HFF-Myc (cell line): ENCODE results near the gene MAPK7.

Source experiments
- DNase-seq: peaks from one replicate; pipeline ENCODE4 v3.0.0-alpha.2; 2011; ENCODE audit warnings: low read depth; ENCODE audit errors: extremely low read depth
- H3K4me3 ChIP-seq: replicated peaks from 2 replicates; pipeline ENCODE4 v1.5.1; 2011; ENCODE audit warnings: low read depth, mild to moderate bottlenecking, control low read depth, low read length
- CTCF ChIP-seq: IDR thresholded peaks from 2 replicates; pipeline ENCODE4 v1.5.1; 2012; ENCODE audit warnings: mild to moderate bottlenecking, low read depth, low read length, control low read depth; ENCODE audit errors: missing control alignments

The MAPK7 gene

GRCh38 chr17:19384723-19385391 lies 6.6 kb downstream of the MAPK7 start:
- no peak for TF ChIP-seq CTCF
- DNase-seq, result peak; percentile 94
- no peak overlapping the region for H3K4me3 ChIP-seq

GRCh38 chr17:19385521-19385983 lies 7.3 kb downstream of the MAPK7 start:
- no peak for DNase-seq
- no peak overlapping the region for H3K4me3 ChIP-seq
- no peak for TF ChIP-seq CTCF

- H3K4me3 ChIP-seq, result peak overlapping the region; percentile 39
- TF ChIP-seq CTCF, result no peak
Observed at GRCh38 chr17:19386051-19386929, 8.0 kb downstream of the MAPK7 start.

GRCh38 chr17:19386974-19387920 lies 8.9 kb downstream of the MAPK7 start, which contains the start of gene MFAP4:
Gene MFAP4 (minus strand): TSS chr17:19387190. CDS start chr17:19387155, 35 bp downstream.
- TF ChIP-seq CTCF, result no peak
- H3K4me3 ChIP-seq, result peak within 1 kb of the TSS; percentile 39

More at GRCh38 chr17:19386051-19386929, 8.0 kb downstream of the MAPK7 start:
- DNase-seq, result no peak

GRCh38 chr17:19387921-19388521 lies 9.7 kb downstream of the MAPK7 start:
- peak; percentile 71 for DNase-seq
- no peak for TF ChIP-seq CTCF
- no peak overlapping the region for H3K4me3 ChIP-seq

More at GRCh38 chr17:19386974-19387920, 8.9 kb downstream of the MAPK7 start, which contains the start of gene MFAP4:
- DNase-seq, result peak; percentile 94
